HG02885 (cell line): ENCODE results near the gene CSRP1.

Source experiments
- ATAC-seq: cut with Tn5 transposase; IDR thresholded peaks from one replicate; pipeline ENCODE4 v1.9.1; 2021; ENCODE audit warnings: mild to moderate bottlenecking; ENCODE audit not compliant: unreplicated experiment, poor library complexity

Gene CSRP1

DNA sequence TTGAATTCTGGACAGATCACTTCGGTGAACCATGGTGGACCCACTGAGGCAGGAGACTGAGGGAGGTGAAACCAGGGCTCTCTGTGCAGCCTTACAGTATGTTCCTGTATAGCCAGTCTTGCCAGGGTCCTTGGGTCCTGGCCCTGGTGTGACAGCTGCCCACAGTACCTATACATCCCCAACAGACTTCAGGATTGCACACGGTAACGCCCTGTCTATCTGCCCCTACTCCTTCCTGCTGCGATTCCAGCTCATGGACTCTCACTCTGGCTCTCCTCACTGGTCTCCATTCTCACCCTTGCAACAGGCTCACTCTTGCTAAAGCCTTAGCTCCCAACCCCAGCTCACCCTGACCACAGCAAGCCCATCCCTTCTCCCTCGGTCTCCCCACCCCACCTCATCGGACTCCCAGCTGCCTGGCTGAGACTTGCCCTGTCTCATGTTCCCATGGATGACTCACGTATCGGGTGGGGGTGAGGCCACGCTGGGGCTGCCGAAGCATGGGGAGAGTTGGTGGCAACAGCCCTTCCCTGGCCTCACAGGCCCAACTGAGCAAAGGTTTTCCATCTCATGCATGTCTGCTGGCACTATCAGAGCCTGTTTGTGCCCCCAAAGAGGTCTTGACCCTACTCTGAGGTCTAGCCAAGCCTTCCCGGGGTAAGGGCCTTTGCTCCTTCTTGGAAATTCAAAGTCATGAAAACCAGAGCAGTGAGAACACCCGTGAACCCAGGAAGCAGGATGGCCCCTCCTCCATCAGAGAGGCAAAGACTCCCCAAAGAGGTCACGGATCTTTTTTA, 45.1 kb downstream of the CSRP1 start:
- no peak for ATAC-seq

DNA sequence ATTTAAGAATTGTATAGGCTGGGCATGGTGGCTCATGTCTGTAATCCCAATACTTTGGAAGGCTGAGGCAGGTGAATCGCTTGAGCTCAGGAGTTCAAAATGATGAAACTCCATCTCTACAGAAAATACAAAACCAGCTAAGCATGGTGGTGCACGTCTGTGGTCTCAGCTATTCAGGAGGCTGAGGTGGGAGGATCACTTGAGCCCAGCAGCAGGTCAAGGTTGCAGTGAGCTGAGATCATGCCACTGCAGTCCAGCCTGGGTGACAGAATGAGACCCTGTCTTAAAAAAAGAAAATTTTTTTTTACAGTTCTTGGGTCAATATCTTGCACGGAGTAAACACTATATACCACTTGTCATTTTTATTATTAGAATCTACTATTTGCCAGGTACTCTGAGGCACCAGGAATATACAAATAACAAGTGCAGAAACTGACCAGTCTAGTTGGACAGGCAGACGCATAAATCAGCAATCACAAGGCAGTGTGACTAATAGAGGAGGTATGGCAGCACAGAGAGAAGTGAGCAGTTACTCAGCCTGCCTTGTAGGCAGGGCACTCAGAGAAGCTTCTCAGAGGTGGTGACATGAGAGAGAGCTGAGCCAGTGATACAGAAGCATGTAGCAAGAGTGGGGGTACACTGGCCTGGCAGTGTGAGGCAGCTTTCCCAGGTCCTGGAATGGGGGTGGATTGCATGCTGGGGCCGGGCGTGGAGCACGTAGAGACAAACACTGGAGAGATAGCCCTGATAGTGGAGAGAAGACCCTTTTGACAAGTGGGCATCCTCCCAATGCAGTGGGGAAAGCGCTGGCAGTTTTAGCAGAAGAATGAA, 45.9 kb downstream of the CSRP1 start:
- ATAC-seq, result no peak

DNA sequence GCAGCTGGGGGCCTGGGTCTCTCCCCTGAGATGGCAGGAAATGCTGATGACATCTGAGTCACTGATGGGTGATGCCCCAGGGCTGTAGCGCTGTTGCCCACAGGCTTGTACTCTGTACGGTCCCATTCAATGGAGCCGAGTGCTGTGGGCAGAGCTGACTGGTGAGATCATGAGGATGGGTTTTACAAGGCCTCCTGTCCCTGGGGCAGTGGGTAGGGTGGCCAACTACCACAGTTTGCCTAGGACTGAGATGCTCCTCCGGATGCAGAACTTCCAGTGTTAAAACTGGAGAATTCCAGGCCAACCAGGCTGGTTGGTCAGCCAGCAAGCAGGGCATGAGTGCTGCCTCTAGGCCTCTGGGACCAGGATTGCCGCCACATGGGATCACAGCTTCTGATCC, 47.1 kb downstream of the CSRP1 start:
- ATAC-seq, result no peak

DNA sequence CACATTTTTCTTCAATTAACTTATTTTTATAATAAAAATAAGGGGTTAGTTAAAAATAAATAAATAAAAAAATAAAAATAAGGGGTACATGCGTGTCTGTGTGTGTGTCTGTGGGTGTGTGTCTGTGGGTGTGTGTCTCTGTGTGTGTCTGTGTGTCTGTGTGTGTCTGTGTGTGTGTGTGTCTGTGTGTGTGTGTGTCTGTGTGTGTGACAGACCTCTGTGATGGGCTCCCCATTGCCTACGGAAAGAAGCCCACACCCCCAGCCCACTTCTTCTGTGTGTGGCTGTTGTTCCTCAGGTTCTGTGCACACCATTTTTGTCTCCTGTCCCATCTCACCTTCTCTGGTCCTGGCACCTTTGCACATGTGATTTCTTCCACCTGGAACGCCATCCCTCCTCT, 47.9 kb downstream of the CSRP1 start:
- ATAC-seq, result no peak

DNA sequence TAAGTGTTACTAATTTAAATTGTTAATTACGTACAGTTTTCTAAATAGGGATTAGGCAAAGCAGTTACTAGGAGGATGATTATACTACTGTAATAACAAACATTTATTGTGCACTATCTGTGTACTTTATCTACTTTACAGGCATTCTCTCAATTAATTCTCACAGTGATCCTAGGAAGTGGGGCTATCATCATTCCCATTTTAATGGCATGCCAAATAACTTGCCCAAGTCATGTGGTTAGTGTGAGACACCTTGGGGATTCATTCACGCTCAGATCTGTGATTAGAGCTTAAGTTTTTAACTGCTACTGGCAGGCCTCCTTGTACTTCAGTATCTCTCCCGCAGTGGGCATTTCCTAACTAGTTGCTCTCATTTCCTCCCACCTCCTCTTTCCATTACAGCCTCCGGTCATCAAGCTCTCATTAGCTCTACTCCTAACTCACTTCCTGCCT, 49.4 kb downstream of the CSRP1 start:
- ATAC-seq, result no peak

DNA sequence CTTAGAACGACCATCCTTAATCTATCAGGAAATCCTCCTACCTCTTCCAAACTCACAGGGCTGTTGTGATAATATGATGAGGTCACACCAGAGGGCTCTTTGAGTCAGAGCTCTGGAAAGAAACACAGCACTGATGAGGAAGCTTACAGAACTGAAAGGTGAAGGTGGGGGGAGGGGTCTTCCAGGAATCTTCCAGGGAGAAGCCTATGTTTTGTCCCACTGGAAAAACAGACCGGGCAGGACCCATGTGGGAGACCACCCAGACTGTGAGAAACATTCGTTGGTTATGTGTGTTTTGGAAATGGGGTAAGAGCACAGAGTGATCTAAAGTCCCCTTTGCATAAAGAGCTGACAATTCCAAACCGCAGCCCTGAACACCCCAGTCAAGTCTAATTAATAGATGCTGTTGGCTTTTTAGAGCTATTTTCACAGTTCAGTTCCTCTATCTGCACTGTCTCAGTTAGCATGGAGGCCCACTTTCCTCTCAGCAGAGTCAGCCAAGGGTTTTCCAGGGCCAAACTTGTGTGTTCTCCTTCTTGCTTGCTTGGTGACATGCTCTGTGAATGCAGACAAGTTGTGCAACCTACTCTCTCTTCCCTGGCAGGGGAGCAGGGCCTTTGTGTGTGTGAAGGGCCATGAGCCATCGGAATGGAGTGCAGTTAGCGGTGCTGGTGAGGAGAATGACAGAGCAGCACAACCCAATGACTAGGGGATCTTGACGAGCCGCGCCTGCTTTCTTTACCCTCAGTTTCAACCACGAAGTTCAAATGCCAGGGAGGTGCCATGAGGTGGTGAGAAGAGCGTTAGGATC, 50.2 kb downstream of the CSRP1 start:
- peak; percentile 59 for ATAC-seq

DNA sequence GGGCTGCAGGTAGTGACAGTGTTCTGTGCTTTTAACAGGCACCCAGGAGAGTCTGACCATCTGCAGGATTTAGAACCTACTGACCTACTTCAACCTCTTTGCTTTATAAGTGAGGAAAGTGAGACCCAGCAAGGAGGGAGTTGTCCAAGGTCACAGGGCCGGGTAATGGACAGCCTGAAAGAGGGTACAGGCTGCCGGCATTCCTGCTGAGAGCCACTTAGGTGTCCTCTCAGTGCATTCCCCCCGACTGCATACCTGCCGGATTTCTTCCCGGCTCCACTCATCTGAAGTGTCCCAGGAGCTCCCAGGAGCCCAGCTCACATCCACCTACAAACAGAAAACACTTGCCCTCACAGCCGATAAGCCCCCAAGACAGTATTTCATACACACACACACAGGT, 51.8 kb downstream of the CSRP1 start:
- no peak for ATAC-seq

DNA sequence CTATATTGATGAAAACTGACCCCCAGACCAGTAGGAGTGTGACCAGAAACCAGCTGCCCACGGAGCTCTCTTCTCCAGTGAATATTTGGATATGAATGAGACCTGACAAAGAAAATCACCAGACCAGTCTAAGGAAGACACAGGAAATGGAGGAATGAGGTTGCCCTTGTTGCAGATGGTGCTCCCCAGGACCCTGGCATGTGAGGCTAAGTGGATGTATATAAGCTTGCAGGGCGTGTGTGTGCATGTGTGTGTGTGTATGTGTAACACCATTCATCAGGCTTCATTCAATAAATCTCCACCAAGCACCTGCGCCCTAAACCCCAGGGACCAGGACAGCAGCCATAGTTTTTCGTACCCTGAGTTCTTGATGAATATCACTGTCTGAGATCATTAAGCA, 52.3 kb downstream of the CSRP1 start:
- no peak for ATAC-seq

DNA sequence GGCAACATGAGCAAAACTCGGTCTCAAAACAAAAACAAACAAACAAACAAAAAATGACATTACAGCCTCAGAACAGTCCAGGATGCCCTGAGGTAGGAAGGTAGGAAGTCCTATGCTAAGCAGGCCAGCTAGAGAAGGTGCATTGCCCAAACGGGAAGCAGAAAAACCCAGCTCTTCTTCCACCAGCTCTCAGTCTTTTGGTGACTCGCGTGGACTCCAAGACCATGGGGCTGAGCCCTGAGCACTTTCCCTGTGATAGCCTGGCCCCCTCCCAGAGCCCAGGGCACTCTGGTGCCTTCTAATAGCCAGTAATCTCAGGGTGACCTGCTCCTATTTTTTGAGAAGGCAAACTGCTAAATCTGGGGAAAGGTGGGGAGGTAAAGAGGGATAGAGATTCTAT, 54.1 kb downstream of the CSRP1 start:
- no peak for ATAC-seq

DNA sequence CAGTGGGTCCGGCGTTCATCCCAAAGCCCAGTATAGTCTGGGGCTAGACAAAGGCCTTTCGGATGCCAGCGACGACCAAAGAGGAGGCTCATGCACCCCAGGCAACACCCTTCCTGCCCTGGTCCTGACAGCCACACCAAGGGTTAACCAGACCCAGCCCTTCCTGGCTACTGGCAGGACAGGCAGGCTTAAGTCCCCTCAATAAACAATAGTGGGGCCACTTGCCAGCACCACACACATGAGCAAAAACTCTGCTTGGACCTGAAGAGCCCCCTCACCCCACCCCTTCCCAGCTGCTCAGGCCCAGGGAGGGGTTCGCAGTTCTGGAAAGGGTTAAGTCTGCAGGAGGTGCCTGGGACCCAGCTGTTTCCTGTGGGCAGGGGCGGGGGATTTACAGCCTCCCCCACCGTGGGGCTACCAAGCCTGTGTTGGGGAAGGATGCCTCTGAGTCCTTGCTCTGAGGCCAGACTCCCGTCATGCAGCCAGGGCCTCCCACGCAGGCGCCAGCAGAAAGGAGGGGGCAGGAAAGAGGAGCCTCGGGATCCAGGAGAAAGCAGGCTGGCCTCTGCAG, 56.1 kb downstream of the CSRP1 start:
- ATAC-seq, result no peak

DNA sequence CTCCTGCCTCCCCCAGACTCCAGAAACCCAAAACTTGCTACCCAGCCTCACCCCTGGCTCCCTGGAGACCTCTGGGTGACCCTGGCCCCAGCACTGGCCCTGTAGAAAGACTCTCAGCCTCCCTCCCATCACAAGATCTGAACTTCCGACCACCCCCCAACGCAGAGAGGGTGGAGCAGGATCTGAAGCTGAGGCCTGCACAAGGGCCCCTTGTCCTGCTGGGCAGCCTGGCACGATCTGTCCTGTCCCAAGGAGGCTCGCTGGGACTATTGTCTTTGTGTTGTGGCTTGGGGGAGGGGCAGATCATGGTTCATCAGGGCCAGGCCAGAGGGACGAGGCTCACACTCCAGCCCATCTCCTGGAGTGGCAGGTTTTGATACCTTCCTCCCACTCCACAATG, 57.9 kb downstream of the CSRP1 start:
- no peak for ATAC-seq

DNA sequence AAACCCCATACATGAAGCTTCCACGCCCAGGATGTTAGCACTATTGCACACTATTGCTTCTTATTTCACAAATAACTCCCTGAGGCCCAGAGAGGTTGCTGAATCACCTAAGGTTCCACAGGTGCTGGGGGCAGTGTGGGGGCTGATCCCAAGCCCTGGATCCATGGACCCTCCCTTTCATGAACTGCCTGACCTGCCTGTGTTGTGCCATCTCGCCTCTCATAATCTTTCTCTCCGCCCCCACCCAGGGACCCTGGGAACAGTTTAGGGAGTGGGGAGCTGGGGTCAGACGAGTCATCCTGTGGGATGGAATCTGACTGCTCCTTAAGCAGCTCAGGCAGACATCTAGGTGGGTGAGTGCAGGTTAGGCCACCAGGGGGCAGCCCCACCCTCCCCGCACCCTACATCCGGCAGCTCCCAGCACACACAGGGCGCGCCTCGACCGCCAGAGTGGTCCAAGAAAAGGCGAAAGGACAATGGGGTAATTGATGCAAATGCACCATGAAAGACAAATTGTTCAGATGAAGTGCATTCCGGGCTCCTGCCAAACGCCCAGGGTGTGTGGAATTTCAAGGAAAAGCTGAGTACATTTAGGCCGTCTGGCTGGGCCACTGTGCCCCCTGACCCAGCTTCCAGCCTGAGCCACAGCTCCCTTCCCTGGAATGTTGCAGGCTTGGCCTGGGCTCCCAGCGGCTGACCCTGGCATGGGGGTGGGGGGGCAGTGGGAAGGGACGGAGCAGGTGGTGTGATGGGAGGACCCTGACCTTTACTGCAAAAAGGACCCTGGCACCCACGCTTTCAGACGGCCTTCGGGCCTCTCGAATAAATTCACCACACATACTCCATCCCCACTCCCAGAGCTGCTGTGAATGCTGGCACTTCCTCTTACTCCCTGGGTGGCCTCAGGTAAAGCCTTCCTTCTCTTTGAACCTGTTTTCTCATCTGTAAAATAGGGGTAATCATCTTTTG, 58.7 kb downstream of the CSRP1 start:
- ATAC-seq, result peak; percentile 80

DNA sequence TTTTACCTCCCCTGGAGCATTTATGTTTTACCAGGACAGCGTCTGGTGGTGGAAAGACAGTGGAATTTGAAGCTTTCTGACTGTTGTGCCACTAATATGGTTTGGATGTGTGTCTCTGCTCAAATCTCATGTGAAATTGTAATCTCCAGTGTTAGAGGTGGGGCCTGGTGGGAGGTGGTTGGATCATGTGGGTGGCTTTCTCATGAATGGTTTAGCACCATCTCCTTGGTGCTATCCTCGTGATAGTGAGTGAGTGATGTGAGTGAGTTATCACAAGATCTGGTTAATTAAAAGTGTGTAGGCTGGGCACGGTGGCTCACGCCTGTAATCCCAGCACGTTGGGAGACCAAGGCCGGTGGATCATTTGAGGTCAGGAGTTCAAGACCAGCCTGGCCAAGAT, 61.6 kb downstream of the CSRP1 start:
- no peak for ATAC-seq

DNA sequence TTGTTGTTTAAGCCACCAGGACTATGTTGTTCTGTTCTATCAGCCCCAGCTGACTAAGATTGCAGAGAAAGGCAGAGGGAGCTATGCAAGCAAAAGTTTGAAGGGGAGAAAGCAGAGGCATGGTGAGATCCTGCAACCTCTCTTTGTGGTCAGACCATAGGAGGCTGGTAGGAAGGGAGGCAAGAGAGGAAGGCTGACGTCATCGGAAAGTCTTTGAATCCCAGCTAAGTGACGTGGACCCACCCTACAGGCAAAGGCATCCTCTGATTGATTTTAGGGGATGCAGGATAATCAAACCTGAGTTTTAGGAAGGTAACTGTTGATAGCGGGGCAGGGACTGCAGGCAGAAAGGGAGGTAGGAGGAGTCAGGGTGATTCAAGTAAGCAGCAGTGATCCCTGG, 62.1 kb downstream of the CSRP1 start:
- ATAC-seq, result no peak

DNA sequence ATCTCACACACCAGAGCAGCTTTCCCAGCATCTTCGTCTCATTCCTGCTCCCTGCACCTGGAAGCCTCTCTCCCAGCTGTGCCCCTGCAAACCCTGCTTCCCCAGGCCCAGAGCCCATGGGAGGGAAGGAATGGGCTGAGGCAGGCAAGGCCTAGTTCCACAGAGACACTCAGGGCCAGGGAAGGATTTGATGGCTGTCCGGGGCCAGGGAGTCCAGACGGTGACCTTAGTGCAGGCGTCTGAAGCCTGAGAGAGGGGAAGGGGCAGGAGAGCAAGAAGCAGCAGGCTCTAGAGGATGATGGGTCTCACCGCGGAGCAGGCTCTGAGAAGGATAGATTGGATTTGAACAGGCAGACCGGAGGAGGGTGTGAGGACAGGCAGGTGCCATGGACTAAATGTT, 63.2 kb downstream of the CSRP1 start:
- no peak for ATAC-seq

DNA sequence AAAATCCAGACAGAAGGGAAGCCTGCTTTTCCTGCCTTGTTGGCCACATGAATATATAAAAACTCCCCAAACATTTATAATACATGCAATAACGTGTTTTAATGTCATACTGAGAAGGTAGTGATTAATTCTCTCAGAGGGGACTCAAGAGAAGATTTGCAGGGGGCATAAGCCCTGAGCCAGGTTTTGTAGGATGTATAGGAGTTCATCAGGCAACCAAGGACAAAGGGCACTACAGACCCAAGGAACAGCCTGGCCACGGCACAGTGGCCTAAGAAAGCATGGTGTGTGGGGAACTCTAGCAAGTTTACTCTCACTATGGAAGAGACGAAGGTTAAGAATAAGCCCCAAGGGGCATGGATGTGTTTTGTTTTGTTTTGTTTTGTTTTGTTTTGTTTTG, 70.0 kb downstream of the CSRP1 start:
- ATAC-seq, result no peak

DNA sequence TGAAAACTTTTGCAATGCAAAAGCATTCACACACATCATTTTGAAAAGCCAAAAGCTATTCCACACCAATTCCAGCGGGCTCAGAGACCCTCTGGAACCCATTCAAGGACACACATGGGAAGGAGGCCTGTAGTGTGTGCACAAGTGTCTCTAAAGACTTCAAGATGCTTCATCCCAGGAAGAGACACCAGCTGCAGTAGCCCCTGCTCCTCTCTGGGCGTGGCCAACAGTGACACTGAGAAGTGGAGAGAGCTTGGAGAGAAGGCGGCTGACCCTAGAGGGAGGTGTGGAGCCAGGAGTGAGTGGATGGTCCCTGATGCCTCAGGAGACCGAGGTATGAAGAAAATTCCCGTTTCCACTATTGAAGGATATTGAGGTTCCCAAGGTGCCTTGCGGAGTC, 70.5 kb downstream of the CSRP1 start:
- ATAC-seq, result no peak

DNA sequence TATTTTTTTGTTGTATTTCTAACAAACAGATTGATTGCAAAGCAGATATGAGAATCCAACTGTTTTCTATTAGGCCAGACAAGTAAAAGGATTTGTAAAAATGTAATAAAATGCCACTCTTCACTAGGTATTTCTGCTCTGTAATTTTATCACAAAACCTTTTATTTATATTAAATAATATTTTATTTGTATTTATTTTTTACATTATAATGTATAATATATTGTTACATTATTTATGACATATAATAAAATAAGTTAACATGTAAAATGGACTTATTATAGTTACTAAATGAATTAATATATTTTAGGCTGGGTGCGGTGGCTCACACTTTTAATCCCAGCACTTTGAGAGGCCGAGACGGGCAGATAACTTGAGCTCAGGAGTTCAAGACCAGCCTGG, 72.7 kb downstream of the CSRP1 start:
- ATAC-seq, result no peak

DNA sequence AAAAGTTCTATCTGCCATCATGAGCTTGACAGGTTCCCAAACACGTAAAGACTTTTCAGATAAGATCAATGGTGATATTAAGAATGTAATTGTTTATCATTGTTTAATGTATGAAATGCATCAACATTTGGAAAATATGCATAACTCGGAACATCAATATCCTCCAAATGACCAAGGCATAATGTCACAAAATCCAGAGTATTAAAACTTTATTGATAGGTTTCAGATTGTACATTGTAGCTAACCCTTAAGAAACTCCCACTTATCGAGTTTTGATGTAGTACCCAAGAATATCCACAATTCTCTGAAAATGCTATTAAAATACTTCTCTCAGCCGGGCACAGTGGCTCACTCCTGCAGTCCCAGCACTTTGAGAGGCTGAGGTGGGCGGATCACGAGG, 73.3 kb downstream of the CSRP1 start:
- no peak for ATAC-seq
